RWPE1 (cell line): ENCODE results near the gene VIPR1.

Source experiments
- CTCF ChIA-PET: fragments of 350-600 bp; sonication (Branson Sonifier 250); formaldehyde crosslinking; extraction: SDS; loops from one replicate; lab custom pipeline; 2021; lab: Yijun Ruan, JAX
- POLR2A ChIA-PET: fragments of 400-600 bp; formaldehyde crosslinking; extraction: SDS; loops from one replicate; lab custom pipeline; 2020; ENCODE audit warnings: antibody characterized with exemption; ENCODE audit not compliant: low non-redundant PET; lab: Yijun Ruan, JAX
- DNase-seq: peaks from one replicate; pipeline ENCODE4 v3.0.0; 2012; ENCODE audit warnings: low spot score
- H3K27ac ChIP-seq: fragments of 450-650 bp; 2 replicates; pipeline ENCODE4 v1.5.1; 2017
- CTCF ChIP-seq: fragments of 450-650 bp; conservative IDR thresholded peaks from 2 replicates; pipeline ENCODE4 v1.5.1; 2017; ENCODE audit warnings: low read depth, mild to moderate bottlenecking

Gene VIPR1

DNA sequence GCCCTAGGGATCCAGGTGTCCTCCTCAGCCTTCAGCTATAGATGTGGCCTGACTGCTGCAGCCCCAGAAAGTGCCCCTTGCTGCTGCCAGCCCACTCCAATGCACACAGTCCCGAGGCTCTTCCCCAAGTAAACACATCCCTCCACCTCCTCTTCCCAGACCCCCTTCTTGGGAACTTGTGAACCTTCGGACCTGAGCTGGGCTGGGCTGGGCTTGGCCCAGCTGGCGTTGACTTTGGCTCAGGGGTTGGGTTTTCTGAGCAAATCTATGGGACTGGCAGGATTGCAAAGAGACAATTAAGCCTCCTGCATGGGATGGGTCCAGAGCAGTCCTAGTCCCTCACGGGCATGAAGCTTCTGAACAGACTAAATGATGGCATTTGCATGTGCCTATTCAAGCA is 14.7 kb downstream of the VIPR1 start:
- peak overlapping the region; percentile 97 for H3K27ac ChIP-seq
- no peak for TF ChIP-seq CTCF
- ChIA-PET POLR2A (no interaction called here), CTCF (no interaction called here)
- no peak for DNase-seq

GRCh38 chr3:42518800-42519567 is 16.5 kb downstream of the VIPR1 start:
- no peak for DNase-seq
- H3K27ac ChIP-seq = no peak overlapping the region
- CTCF ChIA-PET = no interaction called here
- POLR2A ChIA-PET = no interaction called here
- TF ChIP-seq CTCF = no peak

DNA sequence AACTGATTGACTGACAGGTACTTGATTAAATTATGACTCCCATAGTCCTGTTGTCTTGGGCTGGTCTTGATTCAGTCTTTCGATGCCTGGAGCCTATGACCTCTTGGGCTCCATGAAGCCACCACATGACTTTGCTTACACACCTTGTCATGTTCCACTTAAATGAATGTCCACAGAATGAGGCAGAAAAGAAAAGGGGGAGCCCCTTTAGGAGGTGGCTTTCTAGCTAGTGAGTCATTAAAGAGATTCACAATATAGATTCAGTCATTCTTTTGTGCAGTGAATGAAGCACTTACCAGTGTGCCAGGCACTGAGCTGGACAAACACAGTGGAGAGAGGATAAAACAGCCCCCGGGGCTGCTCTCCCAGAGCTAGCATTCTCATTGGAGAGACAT is 17.1 kb downstream of the VIPR1 start:
- CTCF ChIA-PET = no interaction called here
- TF ChIP-seq CTCF = no peak
- H3K27ac ChIP-seq = no peak overlapping the region
- no peak for DNase-seq
- POLR2A ChIA-PET = no interaction called here

DNA sequence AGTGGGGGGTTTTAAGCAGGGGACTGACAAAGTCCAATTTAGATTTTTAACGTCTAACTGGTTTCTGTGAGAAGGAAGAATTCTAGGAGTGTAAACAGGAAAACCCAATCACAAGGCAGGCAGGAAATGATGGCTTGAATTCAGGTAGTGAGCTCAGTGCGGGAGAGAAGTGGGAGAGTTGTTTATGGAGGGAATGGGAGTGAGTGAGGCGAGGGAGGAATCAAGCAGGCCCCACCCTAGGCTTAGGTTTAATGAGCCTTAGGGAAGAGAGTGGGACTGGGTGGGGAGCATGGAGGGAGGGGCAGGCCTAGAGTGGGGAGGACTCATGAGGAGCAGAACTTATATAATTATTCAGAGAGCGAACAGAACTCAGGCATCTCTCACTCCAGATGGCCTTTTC is 17.9 kb downstream of the VIPR1 start:
- no peak for TF ChIP-seq CTCF
- no peak overlapping the region for H3K27ac ChIP-seq
- ChIA-PET CTCF (no interaction called here), POLR2A (no interaction called here)
- DNase-seq = no peak

- no peak overlapping the region for H3K27ac ChIP-seq
- ChIA-PET POLR2A (no interaction called here), CTCF (no interaction called here)
- DNase-seq = no peak
- no peak for TF ChIP-seq CTCF
Observed at GRCh38 chr3:42520906-42521305, 18.5 kb downstream of the VIPR1 start.

DNA sequence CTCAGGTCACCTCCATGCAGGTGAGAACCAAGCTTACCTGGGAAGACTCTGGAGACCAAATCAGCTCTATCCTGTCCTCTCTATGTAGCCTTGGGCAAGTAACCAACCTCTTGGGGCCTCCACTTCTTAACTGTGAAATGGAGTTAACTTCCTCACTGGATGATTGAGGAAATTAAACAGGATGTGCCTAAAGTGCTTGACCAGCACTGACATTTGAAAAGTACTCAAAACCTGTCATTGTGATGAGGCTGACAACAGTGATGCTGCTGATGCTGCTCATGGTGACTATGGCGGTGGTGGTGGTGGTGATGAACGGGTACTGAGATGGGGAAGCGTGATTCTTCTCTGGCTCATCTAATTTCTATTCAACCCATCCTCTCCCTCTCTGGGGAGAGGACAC is 22.3 kb downstream of the VIPR1 start:
- POLR2A ChIA-PET = no interaction called here
- TF ChIP-seq CTCF = no peak
- DNase-seq = no peak
- no peak overlapping the region for H3K27ac ChIP-seq
- CTCF ChIA-PET = interaction anchor here (0.7 to 0.8 kb wide), 2 partner anchors 36 to 81 kb away, joined by 3 read pairs; no protein-coding TSS in a partner anchor
